Osteoblast (primary cell): ENCODE data around the gene PRKN. TPM values are rescaled to one million over a fixed set of nuclear protein-coding genes. Genes with fewer than 3 reads are reported as not detected.

ENCODE experiments used
- DNase-seq: peaks from one replicate; pipeline ENCODE4 v3.0.0; 2011; ENCODE audit warnings: low spot score, mixed read lengths; ENCODE audit not compliant: insufficient read length; ENCODE audit errors: missing footprints
- H2AFZ ChIP-seq: 2 replicates; pipeline ENCODE4 v1.6.0; 2011; ENCODE audit warnings: mild to moderate bottlenecking, low read length
- H3K27ac ChIP-seq: 2 replicates; pipeline ENCODE4 v1.5.1; 2011; ENCODE audit warnings: mild to moderate bottlenecking, low read depth, low read length, moderate library complexity
- H3K27me3 ChIP-seq: 2 replicates; pipeline ENCODE4 v1.6.0; 2012; ENCODE audit warnings: mild to moderate bottlenecking, control low read depth, inconsistent platforms, low read length, moderate library complexity; ENCODE audit not compliant: insufficient read depth
- H3K36me3 ChIP-seq: 2 replicates; pipeline ENCODE4 v1.5.1; 2011; ENCODE audit warnings: mild to moderate bottlenecking, low read length, control low read depth, moderate library complexity; ENCODE audit not compliant: insufficient read depth
- H3K4me1 ChIP-seq: 2 replicates; pipeline ENCODE4 v1.5.1; 2011; ENCODE audit warnings: mild to moderate bottlenecking, low read length, control low read depth, moderate library complexity; ENCODE audit not compliant: insufficient read depth
- H3K4me2 ChIP-seq: 2 replicates; pipeline ENCODE4 v1.6.0; 2011; ENCODE audit warnings: mild to moderate bottlenecking, low read length; ENCODE audit not compliant: insufficient read depth
- H3K4me3 ChIP-seq: fragments of 200-600 bp; sonication (generic); 3 replicates; pipeline ENCODE4 v1.5.1; 2012; ENCODE audit warnings: mild to moderate bottlenecking, low read length, inconsistent platforms; ENCODE audit not compliant: insufficient read depth
- H3K79me2 ChIP-seq: 2 replicates; pipeline ENCODE4 v1.6.0; 2012; ENCODE audit warnings: mild to moderate bottlenecking, low read length, control low read depth, inconsistent platforms; ENCODE audit not compliant: insufficient read depth
- H3K9me3 ChIP-seq: 2 replicates; pipeline ENCODE4 v1.5.1; 2011; ENCODE audit warnings: low read depth, low read length, control low read depth
- H4K20me1 ChIP-seq: 2 replicates; pipeline ENCODE4 v1.6.0; 2012; ENCODE audit warnings: mild to moderate bottlenecking, low read length, control low read depth; ENCODE audit not compliant: insufficient read depth
- CTCF ChIP-seq: IDR thresholded peaks from 2 replicates; pipeline ENCODE4 v1.5.1; 2011; ENCODE audit warnings: mild to moderate bottlenecking, low read depth, low read length, moderate library complexity; ENCODE audit errors: extremely low read depth
- total RNA-seq: library from RNA; depleted of rRNA; stranded (reverse); fragments of >200 nt; gene quantifications from 2 replicates; pipeline ENCODE4 v1.2.3, GENCODE V29; 2012

The PRKN gene
- total RNA-seq, 1 donor: 2.9 TPM

- Histone ChIP-seq H3K27ac (no peak overlapping the region), H4K20me1 (no peaks in the 10 kb centered on the region), H3K79me2 (no peaks in the 10 kb centered on the region), H3K9me3 (peaks cover 6% of the 10 kb centered on the region), H3K36me3 (no peaks in the 10 kb centered on the region), H3K4me3 (no peak overlapping the region), H2AFZ (no peak overlapping the region), H3K27me3 (no peaks in the 10 kb centered on the region), H3K4me1 (no peaks in the 10 kb centered on the region), H3K4me2 (no peak overlapping the region)
- TF ChIP-seq CTCF: no peak
- no peak for DNase-seq
These were observed 412.3 kb downstream of the PRKN start for GRCh38 chr6:162315291-162315690.

GRCh38 chr6:162313922-162314660, 413.5 kb downstream of the PRKN start:
- Histone ChIP-seq H3K4me1 (no peaks in the 10 kb centered on the region), H3K4me2 (no peak overlapping the region), H4K20me1 (no peaks in the 10 kb centered on the region), H3K27ac (no peak overlapping the region), H3K9me3 (peaks cover 6% of the 10 kb centered on the region), H3K27me3 (no peaks in the 10 kb centered on the region), H2AFZ (no peak overlapping the region), H3K4me3 (no peak overlapping the region), H3K36me3 (no peaks in the 10 kb centered on the region), H3K79me2 (no peaks in the 10 kb centered on the region)
- no peak for DNase-seq
- no peak for TF ChIP-seq CTCF

- Histone ChIP-seq H3K4me1 (no peaks in the 10 kb centered on the region), H3K79me2 (no peaks in the 10 kb centered on the region), H2AFZ (no peak overlapping the region), H4K20me1 (no peaks in the 10 kb centered on the region), H3K4me2 (no peak overlapping the region), H3K9me3 (peaks cover 7% of the 10 kb centered on the region), H3K27me3 (no peaks in the 10 kb centered on the region), H3K4me3 (no peak overlapping the region), H3K36me3 (no peaks in the 10 kb centered on the region), H3K27ac (no peak overlapping the region)
- TF ChIP-seq CTCF: no peak
- DNase-seq: no peak
These were observed 419.7 kb downstream of the PRKN start for GRCh38 chr6:162307865-162308264.

- no peak for TF ChIP-seq CTCF
- H4K20me1 ChIP-seq: no peaks in the 10 kb centered on the region
- DNase-seq: no peak
- peaks cover 9% of the 10 kb centered on the region for H3K9me3 ChIP-seq
- no peak overlapping the region for H2AFZ ChIP-seq
- H3K27me3 ChIP-seq: no peaks in the 10 kb centered on the region
- no peak overlapping the region for H3K27ac ChIP-seq
- H3K4me2 ChIP-seq: no peak overlapping the region
- no peaks in the 10 kb centered on the region for H3K36me3 ChIP-seq
- no peaks in the 10 kb centered on the region for H3K79me2 ChIP-seq
- no peaks in the 10 kb centered on the region for H3K4me1 ChIP-seq
- no peak overlapping the region for H3K4me3 ChIP-seq
These were observed 420.9 kb downstream of the PRKN start for GRCh38 chr6:162306616-162307015.
